Effector CD4-positive, alpha-beta T cell (primary cell): Measurements from ENCODE around the gene MPPE1.
"Not testable (repeated sequence)": the region's sequence is repeated elsewhere in the genome, so short reads cannot be mapped to it uniquely, and the experiment has no call there.

Experiments
- DNase-seq: peaks from one replicate; pipeline ENCODE4 v3.0.0-alpha.2; 2020
- total RNA-seq: gene quantifications from one replicate; lab custom pipeline; 2026; lab: John Stamatoyannopoulos, UW

MPPE1 gene, protein sequence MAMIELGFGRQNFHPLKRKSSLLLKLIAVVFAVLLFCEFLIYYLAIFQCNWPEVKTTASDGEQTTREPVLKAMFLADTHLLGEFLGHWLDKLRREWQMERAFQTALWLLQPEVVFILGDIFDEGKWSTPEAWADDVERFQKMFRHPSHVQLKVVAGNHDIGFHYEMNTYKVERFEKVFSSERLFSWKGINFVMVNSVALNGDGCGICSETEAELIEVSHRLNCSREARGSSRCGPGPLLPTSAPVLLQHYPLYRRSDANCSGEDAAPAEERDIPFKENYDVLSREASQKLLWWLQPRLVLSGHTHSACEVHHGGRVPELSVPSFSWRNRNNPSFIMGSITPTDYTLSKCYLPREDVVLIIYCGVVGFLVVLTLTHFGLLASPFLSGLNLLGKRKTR
- 37.7 reads per million, percentile 62 among the genes with 10 or more reads in this experiment for total RNA-seq

DNA sequence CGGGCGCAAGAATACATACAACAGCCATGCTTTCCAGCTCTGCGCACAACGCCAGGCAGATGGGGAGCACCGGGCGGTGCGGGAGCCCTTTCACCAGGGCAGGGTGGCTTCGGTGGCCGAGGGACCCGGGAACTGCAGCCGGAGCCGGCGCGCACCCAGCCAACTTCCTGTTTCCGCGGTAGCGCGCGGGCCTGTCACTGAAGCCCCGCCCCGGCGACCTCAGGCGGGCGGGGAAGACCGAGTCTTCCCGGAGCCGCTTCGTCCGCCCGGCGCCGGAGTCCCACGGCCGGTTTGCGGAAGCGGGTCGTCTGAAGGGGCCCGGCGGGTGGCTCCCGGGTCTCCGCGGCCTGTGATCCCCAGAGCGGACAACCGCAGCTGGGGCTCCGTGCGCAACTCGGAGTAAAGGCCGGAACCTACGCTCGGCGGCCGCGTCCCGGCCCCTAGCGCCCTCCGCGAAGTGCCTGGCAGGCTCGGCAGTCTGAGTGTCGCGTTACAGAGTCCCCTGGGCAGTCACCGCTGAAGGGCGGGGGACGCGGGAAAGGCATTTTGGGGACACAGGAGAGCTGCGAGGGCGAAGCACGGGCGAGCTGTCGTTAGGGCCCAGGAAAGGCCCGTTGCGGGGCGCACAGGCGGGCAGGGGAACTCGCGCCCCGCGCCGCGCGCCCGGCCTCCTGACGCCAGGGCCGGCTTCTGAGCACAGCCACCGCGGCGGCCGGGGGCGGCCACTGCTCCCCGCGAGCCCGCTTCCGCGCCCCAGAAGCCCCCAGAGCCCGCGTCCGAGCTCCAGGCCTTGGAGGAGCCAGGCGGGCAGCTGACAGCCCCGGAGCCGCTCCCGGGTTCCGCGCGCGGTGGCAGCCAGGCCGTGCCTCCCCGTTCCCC is at the start of gene MPPE1:
Gene MPPE1, minus strand, starts transcription at position 136 of the 879 bp plus-strand sequence. CDS start 11,053 bp downstream, outside the sequence.
- DNase-seq = peak; percentile 80

DNA sequence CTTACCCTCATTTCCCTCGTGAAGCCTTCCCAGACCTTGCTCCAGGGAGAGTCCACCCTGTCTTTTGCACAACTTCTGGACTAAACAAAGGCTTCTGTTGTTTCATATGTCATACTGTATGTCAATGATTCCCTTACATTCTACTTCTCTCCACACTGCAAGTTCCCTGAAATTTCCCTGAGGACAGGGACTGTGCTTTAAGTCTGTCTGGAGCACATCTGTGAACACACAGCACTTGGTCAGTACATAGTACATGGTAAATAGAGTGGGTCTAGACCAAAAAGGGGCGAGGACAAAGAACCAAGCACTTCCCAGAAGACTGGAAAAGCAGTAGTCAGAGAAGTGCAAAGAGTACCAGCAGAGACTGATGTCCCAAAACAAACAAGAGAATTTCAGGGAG is 49.5 kb upstream of the MPPE1 start:
- DNase-seq = no peak

DNA sequence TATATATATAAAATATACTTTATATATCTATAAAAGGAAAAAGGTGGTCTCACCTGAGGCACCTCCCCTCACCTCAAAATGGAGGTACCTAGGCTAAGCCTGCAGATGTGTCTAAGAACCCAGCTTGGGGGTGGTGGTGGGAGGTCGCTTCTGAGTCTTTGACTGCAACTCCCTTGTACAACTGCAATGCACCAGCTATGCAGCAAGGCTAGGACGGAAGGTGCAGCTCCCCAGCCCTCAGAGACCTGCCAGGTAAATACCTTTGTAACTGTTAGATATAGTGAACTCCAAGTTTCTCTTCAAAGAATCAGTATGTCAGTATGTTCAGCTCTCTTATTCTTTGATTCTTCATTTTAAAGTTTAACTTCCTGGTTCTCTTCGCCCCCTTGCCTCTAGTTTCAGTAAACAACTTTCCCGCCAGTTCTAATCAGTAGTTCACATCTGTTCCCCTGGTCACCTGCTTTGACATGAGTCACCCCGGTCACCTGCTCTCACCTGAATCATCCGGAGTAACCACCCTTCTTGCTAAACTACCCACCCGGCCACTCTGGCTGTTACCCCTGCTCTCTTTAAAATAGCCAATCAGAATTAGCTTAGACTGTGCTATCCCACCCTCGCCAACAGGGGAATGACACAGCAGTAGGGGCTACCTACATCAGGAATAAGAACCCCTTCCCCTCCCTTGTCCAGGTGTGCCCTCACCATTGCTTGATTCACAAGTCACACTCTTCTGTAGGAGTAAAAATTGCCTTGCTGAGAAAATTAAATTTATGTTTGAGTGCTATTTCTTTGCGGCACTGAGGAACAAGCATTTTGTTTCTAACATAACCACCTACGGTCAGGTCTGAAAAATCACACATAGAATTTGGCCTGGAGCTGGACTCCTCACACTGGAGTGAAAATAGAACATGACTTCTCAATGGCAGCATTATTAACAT is 48.5 kb upstream of the MPPE1 start:
- no peak for DNase-seq

DNA sequence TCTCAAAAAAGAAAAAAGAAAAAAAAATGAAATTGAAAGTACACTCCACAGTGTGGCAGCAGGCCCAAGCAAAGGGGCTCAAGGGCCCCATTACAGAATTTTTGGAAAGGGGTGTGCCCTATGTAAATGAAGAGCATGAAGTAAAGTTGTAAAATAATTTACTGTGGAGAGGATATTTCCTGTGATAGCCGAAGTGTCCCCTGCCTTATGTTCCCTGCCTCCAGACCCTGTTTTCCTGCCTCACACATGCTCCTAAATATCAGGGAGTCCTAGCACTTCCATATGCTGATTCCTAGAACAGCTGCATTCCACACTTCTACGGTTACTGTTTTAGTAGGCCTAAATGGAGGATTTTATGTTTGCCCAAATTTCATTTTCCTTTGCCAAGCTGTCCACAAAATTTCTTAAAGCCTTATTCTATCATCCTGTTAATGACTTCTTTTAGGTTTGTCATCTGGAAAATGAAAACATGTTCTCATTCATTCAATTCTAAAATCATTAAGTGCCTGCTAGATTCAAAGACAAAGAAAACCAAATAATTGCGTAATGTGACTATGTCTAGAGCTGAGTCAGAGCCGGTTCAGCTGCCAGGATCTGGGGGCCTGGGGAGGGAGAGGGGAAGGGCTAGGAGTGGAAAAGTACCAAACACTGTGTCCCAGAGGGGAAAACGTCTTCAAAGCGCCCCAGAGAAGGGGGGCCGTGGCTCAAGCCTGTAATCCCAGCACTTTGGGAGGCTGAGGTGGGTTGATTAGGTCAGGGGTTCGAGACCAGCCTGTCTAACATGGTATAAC is 47.3 kb upstream of the MPPE1 start:
- DNase-seq = no peak

DNA sequence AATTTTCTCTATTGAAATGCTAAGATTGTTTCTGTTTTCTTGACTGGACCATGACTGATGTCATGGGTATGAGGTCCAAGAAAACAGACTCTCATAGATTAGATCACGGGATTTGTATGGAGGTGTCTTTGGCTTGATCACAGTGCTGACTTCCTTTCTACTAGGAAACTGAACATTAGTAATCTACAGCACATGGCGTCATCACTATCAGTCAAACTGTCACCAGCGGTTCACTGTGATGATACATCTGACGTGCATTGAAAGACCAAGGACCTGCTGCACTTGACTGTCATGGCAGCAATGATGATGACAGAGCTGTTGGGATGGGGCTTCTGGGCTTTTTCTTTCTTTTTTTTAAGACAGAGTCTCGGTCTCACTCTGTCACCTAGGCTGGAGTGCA is 45.0 kb upstream of the MPPE1 start:
- DNase-seq = no peak

DNA sequence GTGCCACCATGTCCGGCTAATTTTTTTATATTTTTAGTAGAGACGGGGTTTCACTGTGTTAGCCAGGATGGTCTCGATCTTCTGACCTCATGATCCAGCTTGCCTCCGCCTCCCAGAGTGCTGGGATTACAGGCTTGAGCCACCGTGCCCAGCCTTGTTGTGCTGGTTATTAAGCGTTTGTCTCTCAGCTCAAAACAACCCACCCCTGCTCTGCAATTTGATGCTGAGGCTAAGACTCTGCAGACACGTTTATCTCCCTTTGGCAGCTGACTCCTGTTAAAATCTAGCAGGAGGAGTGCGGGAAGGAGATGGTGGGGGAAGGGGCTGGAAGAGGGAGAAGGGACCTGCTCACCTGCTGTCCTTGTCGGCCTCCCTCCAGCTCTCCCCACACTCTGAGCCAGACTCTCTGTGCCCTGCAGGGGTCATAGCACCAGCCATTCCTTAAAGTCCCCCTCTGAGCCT is 43.3 kb upstream of the MPPE1 start:
- no peak for DNase-seq

DNA sequence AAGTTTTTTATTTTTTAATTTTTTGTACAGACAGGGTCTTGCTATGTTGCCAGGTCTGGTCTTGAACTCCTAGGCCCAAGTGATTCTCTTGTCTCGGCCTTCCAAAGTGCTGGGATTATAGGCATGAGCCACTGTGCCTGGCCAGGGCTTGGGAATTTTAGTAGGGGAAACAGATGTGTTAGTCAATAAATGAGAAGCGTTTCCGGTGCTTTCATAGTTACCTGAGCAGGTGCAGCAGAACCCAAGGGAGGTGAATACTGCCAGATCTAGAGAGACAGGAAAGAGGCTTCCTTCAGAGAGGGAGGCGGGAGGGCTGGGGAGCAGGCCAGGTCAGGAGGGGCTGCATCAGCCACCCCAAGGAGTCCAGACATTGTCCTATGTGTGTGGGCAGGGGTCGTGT is 42.7 kb upstream of the MPPE1 start:
- no peak for DNase-seq

DNA sequence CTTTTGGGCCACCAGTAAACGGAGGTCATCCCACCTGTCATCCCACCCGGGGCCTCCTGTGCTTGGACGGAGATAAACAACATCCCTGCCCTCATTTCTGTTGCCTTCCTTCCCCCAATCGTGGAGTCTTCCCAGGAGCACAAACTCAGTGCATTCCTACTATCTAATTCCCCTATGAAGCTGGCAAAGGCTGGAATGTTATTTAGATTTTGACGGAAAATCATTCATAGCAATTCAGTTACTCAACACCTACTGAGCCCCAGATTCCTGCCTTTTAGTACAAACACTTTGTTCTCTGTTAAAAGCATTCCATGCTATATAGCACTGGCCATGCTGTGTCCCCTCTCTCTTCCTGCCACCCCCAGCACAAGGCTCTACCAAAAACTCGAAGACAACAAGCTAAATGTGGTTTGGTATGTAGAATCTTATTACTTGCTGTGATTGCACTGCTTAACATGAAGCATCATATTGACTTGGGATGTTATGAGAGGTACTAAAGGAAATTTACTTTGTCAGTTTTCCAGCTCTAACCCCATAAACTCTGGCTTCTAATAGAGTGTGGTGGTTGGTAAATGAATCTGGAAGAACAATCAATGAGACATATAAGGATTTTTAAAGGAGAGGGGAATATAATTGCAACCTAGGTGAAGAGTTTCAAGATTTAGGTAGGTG is 40.9 kb upstream of the MPPE1 start:
- DNase-seq = no peak

DNA sequence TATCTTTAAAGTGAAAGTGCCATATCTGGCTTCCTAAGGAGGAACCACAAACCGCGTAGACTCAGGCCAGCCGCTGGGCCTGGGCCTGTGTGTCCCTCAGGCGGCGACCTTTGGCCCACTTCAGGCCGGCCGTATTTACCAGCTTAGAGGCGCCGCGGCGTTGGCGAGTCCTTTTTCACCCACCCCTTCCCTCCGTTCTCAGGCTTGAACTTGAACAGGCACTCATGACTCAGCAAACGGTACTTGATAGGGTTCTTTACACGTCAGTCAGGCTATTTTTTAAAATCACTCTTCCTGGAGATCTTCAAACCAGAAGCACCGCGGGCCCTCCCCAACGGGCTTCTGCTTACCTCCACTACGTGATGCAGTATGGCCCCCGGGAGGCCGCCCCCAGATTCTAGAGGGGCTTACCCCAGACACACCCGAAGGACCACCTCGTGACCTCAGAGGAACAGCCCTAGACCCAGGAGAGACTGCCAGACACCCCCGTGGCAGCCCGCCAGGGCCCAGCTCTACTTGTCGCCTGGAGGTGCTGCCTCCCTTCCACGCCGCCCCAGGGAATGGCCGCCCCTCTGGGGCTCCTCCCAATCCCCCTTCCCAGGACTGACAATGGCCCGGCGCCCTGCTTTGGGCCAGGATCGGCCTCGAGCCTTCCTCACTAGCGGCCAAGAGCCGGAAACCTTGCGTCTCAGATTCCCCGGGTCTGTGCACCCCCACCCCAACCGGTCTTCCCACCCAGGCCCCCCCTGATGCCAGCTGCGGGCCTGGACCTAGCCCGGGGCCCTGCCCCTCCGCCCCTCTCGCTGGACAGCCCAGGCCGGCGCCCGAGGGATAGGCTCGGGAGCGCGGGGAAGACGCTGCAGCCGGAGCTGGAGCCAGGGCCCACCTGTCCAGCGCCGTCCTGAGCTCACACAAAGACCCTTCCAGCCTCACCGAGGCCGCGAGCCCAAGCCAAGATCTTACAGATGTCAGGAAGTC is 39.4 kb upstream of the MPPE1 start:
- DNase-seq = peak; percentile 19

DNA sequence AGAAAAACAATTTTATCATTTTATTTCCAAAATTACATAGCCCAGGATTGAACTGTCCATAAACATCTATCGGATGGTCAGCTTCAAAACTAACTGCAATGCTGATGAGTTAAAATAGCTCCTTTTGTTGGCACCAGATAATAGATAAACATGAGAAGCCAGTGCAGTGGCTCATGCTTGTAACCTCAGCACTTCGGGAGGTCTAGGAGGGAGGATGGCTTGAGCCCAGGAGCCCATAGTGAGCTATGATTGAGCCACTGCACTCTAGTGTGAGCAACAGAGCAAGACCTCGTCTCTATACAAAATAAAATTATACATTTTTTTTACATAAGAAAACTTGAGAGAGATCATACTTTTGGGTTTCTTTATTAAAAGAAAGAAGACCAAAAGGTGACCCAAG is 38.6 kb upstream of the MPPE1 start:
- no peak for DNase-seq

DNA sequence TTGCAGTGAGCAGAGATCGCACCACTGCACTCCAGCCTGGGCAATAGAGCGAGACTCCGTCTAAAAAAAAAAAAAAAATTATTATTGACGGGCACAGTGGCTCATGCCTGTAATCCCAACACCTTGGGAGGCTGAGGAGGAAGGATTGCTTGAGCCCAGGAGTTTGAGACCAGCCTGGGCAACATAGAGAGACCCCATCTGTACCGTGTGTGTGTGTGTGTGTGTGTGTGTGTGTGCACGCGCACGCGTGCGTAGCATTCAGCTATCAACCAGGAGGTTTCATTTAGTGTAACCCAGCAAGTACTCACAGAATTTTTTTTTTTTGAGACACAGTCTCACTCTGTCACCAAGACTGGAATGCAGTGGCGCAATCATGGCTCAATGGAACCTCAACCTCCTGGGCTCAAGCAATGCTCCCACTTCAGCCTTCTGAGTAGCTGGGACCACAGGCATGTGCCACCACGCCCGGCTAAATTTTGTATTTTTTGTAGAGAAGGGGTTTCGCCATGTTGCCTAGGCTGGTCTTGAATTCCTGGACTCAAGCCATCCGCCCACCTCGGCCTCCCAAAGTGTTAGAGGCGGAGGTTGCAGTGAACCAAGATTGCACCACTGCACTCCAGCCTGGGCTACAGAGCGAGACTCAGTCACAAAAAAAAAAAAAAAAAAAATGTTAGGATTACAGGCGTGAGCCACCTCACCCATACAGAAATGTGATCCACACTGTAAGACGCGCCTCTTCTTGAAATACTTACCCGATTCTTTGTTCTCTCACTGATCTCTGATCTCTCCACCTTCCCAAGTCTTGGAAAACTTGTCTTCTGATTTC is 37.9 kb upstream of the MPPE1 start:
- DNase-seq = not testable (repeated sequence)

DNA sequence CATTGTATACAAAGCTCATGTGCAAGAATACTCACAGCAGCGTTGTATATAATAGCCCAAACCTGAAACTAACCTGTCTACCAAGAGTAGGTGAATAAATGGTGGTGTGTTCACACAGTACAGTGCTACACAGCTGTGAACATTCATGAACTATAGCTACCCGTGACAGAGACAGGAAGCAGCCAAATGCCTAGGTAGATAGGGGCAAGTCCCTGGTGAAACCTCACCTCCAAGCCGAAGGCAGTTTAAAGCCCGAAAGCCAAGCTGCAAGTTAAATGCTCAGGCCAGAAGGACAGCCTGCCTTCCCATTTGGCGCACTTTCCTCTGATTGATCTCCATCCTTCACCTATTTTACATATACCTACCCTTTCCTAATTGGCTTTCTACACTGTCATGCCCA is 36.7 kb upstream of the MPPE1 start:
- no peak for DNase-seq

DNA sequence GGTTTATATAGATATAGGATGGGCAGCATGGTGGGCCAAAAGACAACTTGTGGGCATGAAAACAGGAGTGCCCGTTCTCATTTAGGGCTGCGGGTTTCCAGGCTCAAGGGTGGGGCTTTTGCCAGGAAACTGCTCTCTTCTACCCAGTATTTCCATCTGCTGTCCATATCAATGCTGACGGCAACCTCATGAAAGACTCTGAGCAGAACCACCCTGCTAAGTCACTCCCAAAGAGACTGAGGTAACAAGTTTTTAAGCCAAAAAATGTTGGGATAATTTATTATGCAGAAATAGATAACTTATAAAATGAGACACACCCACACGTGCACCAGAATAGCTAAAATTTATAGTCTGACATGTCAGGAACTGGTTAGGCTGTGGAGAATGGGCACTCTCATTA is 36.1 kb upstream of the MPPE1 start:
- DNase-seq = no peak

DNA sequence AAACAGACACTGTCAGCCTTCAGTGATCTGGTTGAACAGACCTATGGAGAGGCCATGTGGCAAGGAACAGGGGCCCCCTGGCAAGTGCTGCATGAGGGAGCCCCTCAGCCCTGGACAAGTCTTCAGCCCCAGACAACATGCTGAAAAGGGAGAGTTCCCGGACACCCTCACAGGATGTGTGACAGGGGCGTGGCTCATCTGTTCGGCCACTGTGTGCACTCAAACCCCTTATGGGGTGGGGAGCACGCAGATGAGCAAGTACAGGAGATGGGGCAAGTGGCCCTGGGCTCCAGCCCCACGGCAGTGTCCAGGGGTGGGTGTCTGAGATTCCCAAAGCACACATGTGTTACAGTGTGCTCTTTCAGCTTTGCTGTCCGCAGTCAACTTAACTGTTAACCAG is 35.4 kb upstream of the MPPE1 start:
- DNase-seq = no peak

DNA sequence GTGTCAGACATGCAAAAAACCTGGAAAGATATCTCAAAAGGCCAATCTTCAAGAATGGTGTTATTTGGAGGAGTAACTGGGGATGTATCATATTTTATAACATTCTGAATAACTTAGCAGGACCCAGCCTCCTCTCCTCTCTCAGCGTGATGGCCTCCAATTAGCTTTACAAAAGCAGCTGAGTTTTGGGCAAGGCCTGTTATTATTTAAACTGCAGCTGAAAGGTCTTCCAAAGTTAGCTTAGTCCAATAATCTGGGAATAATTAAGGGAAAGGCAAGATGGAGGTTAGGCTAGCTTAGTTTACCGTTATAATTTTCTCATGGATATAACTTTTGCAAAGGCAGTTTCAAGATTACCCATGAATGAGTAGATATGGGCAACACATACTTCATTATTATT is 32.8 kb upstream of the MPPE1 start:
- DNase-seq = no peak

DNA sequence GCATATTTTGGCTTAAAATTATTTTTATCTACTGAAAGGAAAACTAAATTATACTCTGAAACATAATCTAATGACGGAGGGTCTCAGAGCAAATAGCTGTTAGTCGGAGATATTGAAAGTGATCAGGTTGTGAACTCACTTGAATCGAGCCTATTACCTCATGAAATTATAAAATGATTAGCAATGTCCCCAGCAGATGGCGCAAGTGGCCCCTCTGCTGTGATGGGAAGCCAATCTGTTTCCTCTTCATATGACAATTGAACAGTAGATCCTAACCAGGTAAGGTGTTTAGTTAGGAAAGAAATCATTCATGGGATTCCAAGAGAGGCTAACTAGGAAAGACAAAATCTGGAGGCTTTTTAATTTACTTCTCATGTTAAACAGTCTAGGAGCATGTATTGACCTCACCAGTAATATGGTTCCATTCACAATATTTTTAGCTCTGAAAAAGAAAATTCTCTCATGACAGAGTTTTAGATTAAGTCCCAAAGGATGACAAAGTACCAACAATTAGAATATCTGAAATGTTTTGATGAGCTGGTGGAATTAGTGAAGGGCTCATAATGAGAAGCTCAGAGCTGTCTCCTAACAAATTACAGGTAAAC is 29.9 kb upstream of the MPPE1 start:
- DNase-seq = peak; percentile 72

DNA sequence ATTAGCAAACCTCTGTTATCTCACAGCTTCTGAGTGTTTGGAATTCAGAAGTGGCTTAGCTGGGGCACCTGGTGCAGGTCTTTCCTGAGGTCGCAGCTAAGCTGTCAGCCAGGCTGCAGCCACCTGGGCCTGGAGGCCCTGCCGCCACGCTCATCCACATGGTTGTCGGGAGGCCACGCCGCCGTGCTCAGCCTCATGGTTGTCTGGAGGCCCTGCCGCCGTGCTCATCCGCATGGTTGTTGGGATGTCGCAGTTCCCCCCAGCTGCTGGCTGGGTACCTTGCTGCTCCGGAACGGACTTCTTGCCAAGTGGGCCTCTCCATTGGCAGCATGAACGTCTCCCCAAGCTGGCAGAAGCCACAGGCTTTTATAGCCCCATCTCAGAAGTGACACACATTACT is 24.3 kb upstream of the MPPE1 start:
- DNase-seq = no peak

DNA sequence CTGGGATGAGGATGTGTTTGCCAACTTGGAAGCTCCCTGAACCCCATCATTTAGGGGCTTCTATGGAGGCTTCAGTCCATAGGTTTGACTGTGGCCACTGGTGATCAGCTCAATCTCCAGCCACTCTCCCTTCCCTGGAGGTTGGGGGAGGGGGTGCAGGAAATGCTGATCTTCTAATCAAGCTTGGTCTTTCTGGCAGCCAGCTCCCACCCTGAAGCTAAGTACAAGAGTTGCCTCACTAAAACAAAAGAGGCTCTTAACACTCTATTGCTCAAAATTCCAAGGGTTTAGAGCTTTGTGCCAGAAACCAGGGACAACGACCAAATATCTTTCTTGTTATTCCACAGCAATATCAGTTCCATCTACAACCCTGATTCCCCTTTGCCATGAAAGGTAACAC is 19.4 kb upstream of the MPPE1 start:
- DNase-seq = no peak
